VCaP (cell line): ENCODE results near the gene NDUFS8.
A peak's percentile ranks its signal among the peaks of the same experiment; 100 is the strongest.

Source experiments
- H3K27ac ChIP-seq: fragments of 450-650 bp; 2 replicates; pipeline ENCODE4 v1.5.1; 2017
- TF ChIP-seq, protein P1 (sequence below): fragments of 450-650 bp; conservative IDR thresholded peaks from 2 replicates; pipeline ENCODE4 v1.5.1; 2017; ENCODE audit warnings: mild to moderate bottlenecking, moderate library complexity

The NDUFS8 gene

DNA sequence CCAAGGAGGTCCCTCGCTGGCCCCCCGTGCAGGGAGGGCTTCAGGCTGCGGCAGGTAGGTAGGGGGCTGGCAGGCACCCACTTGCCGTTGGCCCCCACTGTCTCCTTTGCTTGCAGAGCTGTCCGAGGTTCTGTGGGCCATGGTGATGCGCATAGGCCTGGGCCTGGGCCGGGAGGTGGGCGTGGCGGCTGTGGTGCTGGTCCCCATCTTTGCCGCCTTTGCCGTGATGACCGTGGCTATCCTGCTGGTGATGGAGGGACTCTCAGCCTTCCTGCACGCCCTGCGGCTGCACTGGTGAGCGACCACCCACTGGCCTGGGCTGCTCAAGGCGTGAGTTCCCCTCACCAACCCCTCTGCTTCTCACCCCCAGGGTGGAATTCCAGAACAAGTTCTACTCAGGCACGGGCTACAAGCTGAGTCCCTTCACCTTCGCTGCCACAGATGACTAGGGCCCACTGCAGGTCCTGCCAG is 19.9 kb downstream of the NDUFS8 start:
- TF ChIP-seq, protein P1, sequence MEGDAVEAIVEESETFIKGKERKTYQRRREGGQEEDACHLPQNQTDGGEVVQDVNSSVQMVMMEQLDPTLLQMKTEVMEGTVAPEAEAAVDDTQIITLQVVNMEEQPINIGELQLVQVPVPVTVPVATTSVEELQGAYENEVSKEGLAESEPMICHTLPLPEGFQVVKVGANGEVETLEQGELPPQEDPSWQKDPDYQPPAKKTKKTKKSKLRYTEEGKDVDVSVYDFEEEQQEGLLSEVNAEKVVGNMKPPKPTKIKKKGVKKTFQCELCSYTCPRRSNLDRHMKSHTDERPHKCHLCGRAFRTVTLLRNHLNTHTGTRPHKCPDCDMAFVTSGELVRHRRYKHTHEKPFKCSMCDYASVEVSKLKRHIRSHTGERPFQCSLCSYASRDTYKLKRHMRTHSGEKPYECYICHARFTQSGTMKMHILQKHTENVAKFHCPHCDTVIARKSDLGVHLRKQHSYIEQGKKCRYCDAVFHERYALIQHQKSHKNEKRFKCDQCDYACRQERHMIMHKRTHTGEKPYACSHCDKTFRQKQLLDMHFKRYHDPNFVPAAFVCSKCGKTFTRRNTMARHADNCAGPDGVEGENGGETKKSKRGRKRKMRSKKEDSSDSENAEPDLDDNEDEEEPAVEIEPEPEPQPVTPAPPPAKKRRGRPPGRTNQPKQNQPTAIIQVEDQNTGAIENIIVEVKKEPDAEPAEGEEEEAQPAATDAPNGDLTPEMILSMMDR: no peak
- H3K27ac ChIP-seq: no peak overlapping the region; the same call in 1 of the 2 replicates

- TF ChIP-seq, protein P1: no peak
- peak overlapping the region; percentile 5; the same call in 1 of the 2 replicates for H3K27ac ChIP-seq
These were observed 21.0 kb downstream of the NDUFS8 start for GRCh38 chr11:68051191-68052136.

DNA sequence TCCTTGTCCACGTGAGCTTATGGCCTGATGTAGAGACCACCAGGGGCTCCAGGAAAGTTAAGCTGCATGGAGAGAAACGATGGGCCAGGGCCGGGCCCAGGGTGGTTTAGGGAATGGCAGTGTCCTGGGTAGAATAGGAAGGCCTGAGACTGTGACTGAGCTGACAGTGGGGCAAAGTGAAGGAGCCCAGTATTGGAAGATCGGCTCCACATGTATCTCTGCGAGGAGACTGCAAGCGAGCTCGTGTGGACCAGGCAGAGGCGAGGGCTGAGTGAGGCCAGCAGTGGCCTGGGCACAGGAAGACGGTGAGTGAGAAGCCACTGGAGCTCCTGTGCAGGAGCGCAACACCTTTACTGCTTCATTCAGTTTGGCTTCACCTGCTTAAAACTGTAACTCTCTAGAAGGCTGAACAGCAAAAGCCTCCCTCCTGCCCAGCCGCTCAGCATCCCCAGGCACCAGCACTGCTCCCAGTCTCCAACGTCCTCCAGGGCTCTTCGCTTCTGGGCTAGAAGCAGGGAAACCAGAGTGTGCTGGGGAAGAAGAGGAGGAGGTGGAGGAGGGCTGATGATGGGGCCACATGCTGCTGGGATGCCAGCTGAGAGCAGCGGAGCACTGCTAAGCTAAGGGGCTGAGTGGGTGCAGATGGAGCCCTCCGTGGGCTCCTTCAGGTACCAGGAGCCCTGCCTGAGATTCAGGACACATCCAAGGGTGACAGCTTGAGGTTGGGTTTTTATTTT is 21.8 kb downstream of the NDUFS8 start:
- H3K27ac ChIP-seq: peak overlapping the region; percentile 5
- TF ChIP-seq, protein P1: no peak

DNA sequence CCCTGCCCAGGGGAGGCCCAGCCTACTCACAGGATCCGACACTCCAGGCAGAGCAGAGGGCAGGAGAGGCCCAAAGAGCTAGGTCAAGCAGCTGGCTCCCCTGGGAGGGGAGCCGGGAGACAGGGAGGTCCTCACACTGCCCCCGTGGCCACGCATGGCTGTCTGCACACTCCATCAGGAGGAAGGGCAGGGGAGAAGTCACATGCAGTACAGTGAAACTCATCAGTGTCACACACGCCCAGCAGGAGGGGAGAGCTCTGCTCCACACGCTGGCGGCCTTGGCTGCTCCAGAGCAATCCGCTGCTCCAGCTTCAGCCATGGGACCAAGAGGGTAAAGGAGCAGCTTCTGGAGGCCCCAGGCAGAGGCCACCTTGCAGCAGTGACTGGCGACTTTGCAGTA is 22.6 kb downstream of the NDUFS8 start:
- TF ChIP-seq, protein P1: no peak
- no peak overlapping the region for H3K27ac ChIP-seq

GRCh38 chr11:68053981-68054812 is 23.7 kb downstream of the NDUFS8 start:
- TF ChIP-seq, protein P1: no peak
- H3K27ac ChIP-seq: 0 out of 2 replicates have a peak overlapping the region, but pooled peaks have one; percentile 1

DNA sequence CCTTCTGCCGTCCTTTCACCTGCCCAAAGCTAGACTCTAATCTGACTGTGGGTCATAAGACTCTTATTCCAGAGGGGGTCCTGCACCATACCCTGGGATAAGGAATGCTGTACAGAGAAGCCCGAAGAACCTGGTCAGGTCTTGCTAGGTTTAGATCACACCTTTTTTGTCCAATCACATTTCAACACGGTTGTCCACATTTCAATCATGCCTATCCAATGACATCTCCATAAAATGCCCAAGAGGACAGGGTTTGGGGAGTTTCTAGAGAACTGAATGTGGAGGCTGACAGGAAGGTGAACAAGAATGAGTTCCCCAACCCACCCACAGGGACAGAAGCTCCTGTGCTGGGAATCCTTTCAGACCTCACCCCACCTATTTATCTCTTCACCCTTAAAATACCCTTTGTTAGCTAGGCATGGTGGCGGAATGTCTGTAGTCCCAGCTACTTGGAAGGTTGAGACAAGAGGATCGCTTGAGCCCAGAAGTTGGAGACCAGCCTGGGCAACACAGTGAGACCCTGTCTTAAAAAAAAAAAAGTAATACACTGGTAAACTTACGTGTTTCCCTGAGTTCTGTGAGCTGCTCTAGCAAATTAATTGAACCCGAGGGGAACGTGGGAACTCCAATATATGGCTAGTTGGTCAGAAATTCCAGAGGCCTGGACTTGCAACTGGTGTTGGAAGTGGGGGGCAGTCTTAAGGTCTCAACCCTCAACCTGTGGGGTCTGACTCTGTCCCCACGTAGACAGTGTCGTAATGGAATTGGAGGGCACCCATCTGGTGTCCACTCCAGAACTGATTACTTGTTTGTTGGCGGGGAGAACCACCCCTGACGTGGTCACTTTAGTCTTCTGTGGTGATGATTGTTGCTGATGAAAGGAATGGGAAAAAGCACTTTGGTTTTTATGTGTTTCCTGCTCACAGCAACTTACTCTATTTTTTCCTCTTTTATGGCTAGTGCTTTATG is 26.1 kb downstream of the NDUFS8 start:
- no peak overlapping the region for H3K27ac ChIP-seq
- TF ChIP-seq, protein P1: no peak
